Mucosa of rectum (tissue), 2 donors: ENCODE results near the gene KRTAP5-3.
"Not testable (repeated sequence)": the region's sequence is repeated elsewhere in the genome, so short reads cannot be mapped to it uniquely, and the experiment has no call there.

Experiments
- H3K27ac ChIP-seq, 2 donors: one replicate each; pipeline ENCODE4 v1.7.0; 2013; ENCODE audit warnings: inconsistent platforms in 2 of 2, low read depth in 2 of 2, low read length in 2 of 2
- H3K27me3 ChIP-seq, 2 donors: one replicate each; pipeline ENCODE4 v1.7.0; 2013; ENCODE audit warnings: low read length in 2 of 2; ENCODE audit not compliant: control insufficient read depth in 2 of 2, insufficient read depth in 2 of 2
- H3K36me3 ChIP-seq, 2 donors: one replicate each; pipeline ENCODE4 v1.7.0; 2013; ENCODE audit warnings: low read length in 2 of 2; ENCODE audit not compliant: control insufficient read depth in 2 of 2, insufficient read depth in 2 of 2
- H3K4me1 ChIP-seq, 2 donors: one replicate each; pipeline ENCODE4 v1.7.0; 2013; ENCODE audit warnings: low read length in 2 of 2, mild to moderate bottlenecking in 1 of 2; ENCODE audit not compliant: control insufficient read depth in 2 of 2, insufficient read depth in 2 of 2
- H3K4me3 ChIP-seq, 2 donors: one replicate each; pipeline ENCODE4 v1.7.0; 2013; ENCODE audit warnings: low read length in 2 of 2
- H3K9ac ChIP-seq, 2 donors: one replicate each; pipeline ENCODE4 v1.7.0; 2013; ENCODE audit warnings: low read length in 2 of 2, low read depth in 1 of 2, mild to moderate bottlenecking in 1 of 2
- H3K9me3 ChIP-seq, 2 donors: one replicate each; pipeline ENCODE4 v1.7.0; 2013; ENCODE audit warnings: low read length in 2 of 2; ENCODE audit not compliant: control insufficient read depth in 2 of 2
- donor health status: healthy.
- donor health status: Normal muscosa, but diverticular disease.

Gene KRTAP5-3

GRCh38 chr11:1598816-1599215 lies 9.4 kb downstream of the KRTAP5-3 start:
- H3K27me3 ChIP-seq, result peaks cover 0 to 5% of the 10 kb centered on the region in 2 donors

GRCh38 chr11:1598406-1598805 lies 9.9 kb downstream of the KRTAP5-3 start:
- H3K9ac ChIP-seq, H3K27me3 ChIP-seq, H3K36me3 ChIP-seq, H3K27ac ChIP-seq, H3K4me3 ChIP-seq, H3K9me3 ChIP-seq: not testable (repeated sequence)
- H3K4me1 ChIP-seq, result peaks cover 10 to 19% of the 10 kb centered on the region in 2 donors

More at GRCh38 chr11:1598816-1599215, 9.4 kb downstream of the KRTAP5-3 start:
- no peak overlapping the region for H3K4me3 ChIP-seq
- H3K9me3 ChIP-seq, result no peaks in the 10 kb centered on the region
- H3K9ac ChIP-seq, result no peak overlapping the region
- no peak overlapping the region for H3K27ac ChIP-seq
- H3K36me3 ChIP-seq, result no peaks in the 10 kb centered on the region
- H3K4me1 ChIP-seq, result peaks cover 10 to 19% of the 10 kb centered on the region in 2 donors

GRCh38 chr11:1597994-1598380 lies 10.3 kb downstream of the KRTAP5-3 start, which contains the start of gene KRTAP5-2:
Gene KRTAP5-2 (minus strand): TSS chr11:1598294. CDS start chr11:1598250, 44 bp downstream.
- Histone ChIP-seq H3K27me3 (no peaks in the 10 kb centered on the region), H3K27ac (no peak within 1 kb of the TSS), H3K36me3 (no peaks in the 10 kb centered on the region), H3K4me3 (no peak within 1 kb of the TSS), H3K9me3 (no peaks in the 10 kb centered on the region), H3K4me1 (peaks cover 10 to 19% of the 10 kb centered on the region in 2 donors), H3K9ac (no peak within 1 kb of the TSS)

- Histone ChIP-seq H3K27ac (no peak overlapping the region), H3K4me3 (no peak overlapping the region)
These were observed 10.8 kb downstream of the KRTAP5-3 start for GRCh38 chr11:1597331-1597993.

GRCh38 chr11:1596576-1597121 lies 11.6 kb downstream of the KRTAP5-3 start:
- H3K9me3 ChIP-seq, H3K27me3 ChIP-seq, H3K36me3 ChIP-seq, H3K4me3 ChIP-seq: not testable (repeated sequence)
- peak overlapping the region; percentile 7 to 37 for H3K27ac ChIP-seq
- H3K9ac ChIP-seq, result peak overlapping the region in 1 of 2 donors; percentile 53
- H3K4me1 ChIP-seq, result peaks cover 10 to 16% of the 10 kb centered on the region in 2 donors

More at GRCh38 chr11:1597331-1597993, 10.8 kb downstream of the KRTAP5-3 start:
- no peaks in the 10 kb centered on the region for H3K9me3 ChIP-seq
- H3K27me3 ChIP-seq, result no peaks in the 10 kb centered on the region
- H3K9ac ChIP-seq, result no peak overlapping the region
- H3K4me1 ChIP-seq, result peaks cover 10 to 19% of the 10 kb centered on the region in 2 donors
- no peaks in the 10 kb centered on the region for H3K36me3 ChIP-seq

GRCh38 chr11:1595994-1596575 lies 12.2 kb downstream of the KRTAP5-3 start:
- H3K4me3 ChIP-seq, H3K9me3 ChIP-seq, H3K27me3 ChIP-seq, H3K36me3 ChIP-seq: not testable (repeated sequence)
- Histone ChIP-seq H3K27ac (peak overlapping the region; percentile 7 to 36), H3K9ac (peak overlapping the region in 1 of 2 donors; percentile 53), H3K4me1 (peaks cover 10 to 16% of the 10 kb centered on the region in 2 donors)

- Histone ChIP-seq H3K27me3 (no peaks in the 10 kb centered on the region), H3K4me1 (peaks cover 10 to 19% of the 10 kb centered on the region in 2 donors), H3K4me3 (no peak overlapping the region), H3K9ac (no peak overlapping the region), H3K9me3 (no peaks in the 10 kb centered on the region), H3K27ac (no peak overlapping the region), H3K36me3 (no peaks in the 10 kb centered on the region)
These were observed 15.6 kb downstream of the KRTAP5-3 start for GRCh38 chr11:1592628-1593027.

GRCh38 chr11:1589996-1590395 lies 18.3 kb downstream of the KRTAP5-3 start:
- Histone ChIP-seq H3K9me3 (no peaks in the 10 kb centered on the region), H3K36me3 (no peaks in the 10 kb centered on the region), H3K4me1 (peaks cover 0 to 3% of the 10 kb centered on the region in 2 donors), H3K4me3 (no peak overlapping the region), H3K27ac (no peak overlapping the region), H3K9ac (no peak overlapping the region), H3K27me3 (no peaks in the 10 kb centered on the region)

- not testable (repeated sequence) for H3K9ac ChIP-seq, H3K4me3 ChIP-seq, H3K9me3 ChIP-seq, H3K4me1 ChIP-seq, H3K27me3 ChIP-seq, H3K36me3 ChIP-seq
- H3K27ac ChIP-seq, result peak overlapping the region; percentile 0 to 23
These were observed 18.9 kb downstream of the KRTAP5-3 start for GRCh38 chr11:1589191-1589963.

- H3K9ac ChIP-seq, result no peak overlapping the region
- H3K36me3 ChIP-seq, result no peaks in the 10 kb centered on the region
- no peak overlapping the region for H3K4me3 ChIP-seq
These were observed 21.6 kb downstream of the KRTAP5-3 start for GRCh38 chr11:1586699-1587098.

More at GRCh38 chr11:1586699-1587098, 21.6 kb downstream of the KRTAP5-3 start:
- H3K4me1 ChIP-seq, result peaks cover 0 to 3% of the 10 kb centered on the region in 2 donors
- no peaks in the 10 kb centered on the region for H3K27me3 ChIP-seq
- no peak overlapping the region for H3K27ac ChIP-seq
- H3K9me3 ChIP-seq, result no peaks in the 10 kb centered on the region
